Measurements from ENCODE around the gene ATP5F1A.

DNA sequence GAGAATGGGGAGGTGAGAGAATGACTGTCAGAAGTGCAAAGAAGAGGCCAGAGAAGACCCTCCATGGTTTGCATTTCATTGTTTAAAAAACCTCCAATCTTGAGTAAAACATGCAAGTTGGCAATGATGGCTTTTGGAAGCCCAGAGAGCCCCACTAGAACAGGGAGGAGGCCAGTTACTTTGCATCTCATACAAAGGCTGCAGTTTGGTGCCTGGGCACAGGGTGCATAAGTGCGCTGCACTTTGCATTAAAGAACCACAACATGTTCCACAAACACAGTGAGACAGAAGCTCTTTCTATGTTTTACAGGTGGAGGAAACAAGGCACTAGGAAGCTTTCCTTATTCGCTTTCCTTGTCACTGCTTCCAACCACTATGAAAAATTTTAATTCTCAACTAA lies 51.4 kb downstream of the ATP5F1A start:
- TF ChIP-seq POLR2A (IDR thresholded peaks at IDR 0.05; ENCODE audit: low read depth, low read length): no peak
- no peak for TF ChIP-seq TAF1 (IDR thresholded peaks at IDR 0.05; ENCODE audit: borderline replicate concordance, low read depth, low read length)

Data from GM12892 (cell line).